ENCODE results near the gene LY6G5C. TPM values are rescaled to one million over a fixed set of nuclear protein-coding genes. Genes with fewer than 3 reads are reported as not detected.

Gene LY6G5C
- total RNA-seq, 4 donors from 2014 or later = 0.57 to 0.83 TPM; not detected in 2

DNA sequence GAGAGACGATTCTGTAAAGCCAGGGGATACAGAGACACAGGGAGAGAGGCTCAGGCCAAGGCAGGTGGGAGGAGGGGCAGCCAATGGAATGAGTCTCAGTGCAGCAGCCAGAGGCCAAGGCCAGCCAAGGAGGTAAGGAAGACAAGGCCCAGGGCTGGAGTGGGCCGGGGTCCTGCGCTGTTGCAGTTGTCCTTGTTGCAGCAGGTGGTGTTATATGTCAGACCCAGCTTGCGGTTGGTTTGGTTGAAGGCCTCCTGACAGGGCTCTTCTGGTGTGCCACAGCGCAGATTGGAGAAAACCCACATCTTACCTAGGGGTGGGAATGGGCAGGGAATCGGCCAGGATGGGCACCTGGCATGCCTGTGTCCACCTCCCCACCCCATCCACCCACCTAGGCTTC lies 38.1 kb upstream of the LY6G5C start:
- no peak for TF ChIP-seq POLR2A (IDR thresholded peaks at IDR 0.05)
- TF ChIP-seq, protein P1, sequence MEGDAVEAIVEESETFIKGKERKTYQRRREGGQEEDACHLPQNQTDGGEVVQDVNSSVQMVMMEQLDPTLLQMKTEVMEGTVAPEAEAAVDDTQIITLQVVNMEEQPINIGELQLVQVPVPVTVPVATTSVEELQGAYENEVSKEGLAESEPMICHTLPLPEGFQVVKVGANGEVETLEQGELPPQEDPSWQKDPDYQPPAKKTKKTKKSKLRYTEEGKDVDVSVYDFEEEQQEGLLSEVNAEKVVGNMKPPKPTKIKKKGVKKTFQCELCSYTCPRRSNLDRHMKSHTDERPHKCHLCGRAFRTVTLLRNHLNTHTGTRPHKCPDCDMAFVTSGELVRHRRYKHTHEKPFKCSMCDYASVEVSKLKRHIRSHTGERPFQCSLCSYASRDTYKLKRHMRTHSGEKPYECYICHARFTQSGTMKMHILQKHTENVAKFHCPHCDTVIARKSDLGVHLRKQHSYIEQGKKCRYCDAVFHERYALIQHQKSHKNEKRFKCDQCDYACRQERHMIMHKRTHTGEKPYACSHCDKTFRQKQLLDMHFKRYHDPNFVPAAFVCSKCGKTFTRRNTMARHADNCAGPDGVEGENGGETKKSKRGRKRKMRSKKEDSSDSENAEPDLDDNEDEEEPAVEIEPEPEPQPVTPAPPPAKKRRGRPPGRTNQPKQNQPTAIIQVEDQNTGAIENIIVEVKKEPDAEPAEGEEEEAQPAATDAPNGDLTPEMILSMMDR (IDR thresholded peaks at IDR 0.05) = no peak
- Histone ChIP-seq H3K27ac (peak overlapping the region; percentile 70 to 94 (median 83)), H3K27me3 (no peaks in the 10 kb centered on the region), H3K9me3 (no peaks in the 10 kb centered on the region), H3K4me1 (peaks cover 11 to 72% (median 21%) of the 10 kb centered on the region in 3 donors), H3K36me3 (no peaks in the 10 kb centered on the region), H3K4me3 (no peak overlapping the region)
- intact Hi-C loops (cut with DNase I) = no loop called here
- WGBS, 2 donors = 74 to 75% methylated on average over 6 of the region's 6 CpGs
- no peak for DNase-seq

DNA sequence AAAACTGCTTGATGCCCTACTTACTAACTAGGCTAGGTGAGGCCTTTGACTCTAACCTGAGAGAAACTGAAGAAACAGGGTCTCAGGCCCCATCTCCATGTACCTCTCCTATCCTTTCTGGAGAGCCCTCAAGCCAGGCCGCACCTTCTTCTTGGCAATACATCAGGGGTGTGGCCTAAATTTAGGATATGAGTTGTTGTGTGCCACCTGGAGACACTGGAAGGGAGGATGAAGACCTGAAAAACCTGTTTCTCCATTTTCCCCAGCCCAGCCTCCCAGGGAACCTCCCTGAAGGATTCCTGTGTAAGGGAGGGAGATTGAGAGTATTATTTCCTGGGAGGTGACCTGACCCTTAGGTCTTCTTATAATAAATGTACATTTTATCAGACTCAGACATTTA lies 37.4 kb upstream of the LY6G5C start:
- intact Hi-C loops (cut with DNase I) = no loop called here
- no peak for DNase-seq
- WGBS, 2 donors = 33 to 44% methylated on average over 1 of the region's 1 CpG
- Histone ChIP-seq H3K4me1 (peaks cover 11 to 80% (median 29%) of the 10 kb centered on the region in 3 donors), H3K4me3 (no peak overlapping the region), H3K9me3 (no peaks in the 10 kb centered on the region), H3K27me3 (no peaks in the 10 kb centered on the region), H3K36me3 (no peaks in the 10 kb centered on the region), H3K27ac (peak overlapping the region; percentile 78 to 94 (median 83))
- TF ChIP-seq, protein P1 (IDR thresholded peaks at IDR 0.05) = no peak
- no peak for TF ChIP-seq POLR2A (IDR thresholded peaks at IDR 0.05)

GRCh38 chr6:31717499-31718222 lies 36.8 kb upstream of the LY6G5C start:
- no peak overlapping the region for H3K4me3 ChIP-seq
- H3K27ac ChIP-seq = peak overlapping the region; percentile 78 to 94 (median 83)

DNA sequence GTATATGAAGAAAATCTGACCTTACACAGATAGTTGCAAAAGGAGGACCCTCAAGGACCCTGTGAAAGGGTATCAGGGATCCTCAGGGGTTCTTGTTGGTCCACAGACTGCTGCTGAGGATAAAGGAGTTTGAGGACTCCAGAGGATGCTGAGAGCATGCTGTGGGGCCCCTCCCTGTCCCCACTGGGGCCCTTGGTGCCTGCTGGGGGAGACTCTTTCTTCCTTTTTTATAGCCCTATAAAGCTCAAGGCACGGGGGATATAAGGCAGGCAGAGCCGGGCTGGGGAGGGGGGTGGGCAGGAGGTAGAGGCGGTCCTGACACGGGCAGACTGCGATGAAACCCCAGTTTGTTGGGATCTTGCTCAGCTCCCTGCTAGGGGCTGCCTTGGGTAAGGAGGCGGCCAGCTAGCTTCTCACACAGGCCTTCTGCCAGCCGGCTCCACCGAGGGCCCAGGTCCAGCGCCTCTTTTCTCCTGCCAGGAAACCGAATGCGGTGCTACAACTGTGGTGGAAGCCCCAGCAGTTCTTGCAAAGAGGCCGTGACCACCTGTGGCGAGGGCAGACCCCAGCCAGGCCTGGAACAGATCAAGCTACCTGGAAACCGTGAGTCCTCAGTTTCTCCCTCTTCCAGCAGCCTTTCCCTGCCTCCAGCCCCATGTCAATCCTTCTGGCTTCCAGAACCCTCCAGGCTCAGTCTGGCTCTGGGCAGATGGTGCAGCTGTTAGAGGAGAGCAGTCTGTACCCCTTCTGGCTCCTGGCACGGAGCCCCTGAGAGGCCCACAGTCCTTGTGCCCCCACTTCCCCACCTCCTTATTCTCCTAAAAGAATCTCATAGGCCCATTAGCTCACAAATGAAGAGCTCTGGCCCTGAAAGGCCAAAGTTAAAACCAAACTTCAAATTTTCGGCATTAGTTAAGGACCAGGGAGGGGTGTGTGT lies 34.4 kb upstream of the LY6G5C start, which contains the start of gene LY6G6D:
TSS of gene LY6G6D (plus strand) at position 327 of the 937 bp plus-strand sequence. CDS start at position 335, 8 bp downstream.
- 74 to 95% methylated on average over 4 of the region's 16 CpGs for WGBS, 2 donors
- H3K4me1 ChIP-seq = peaks cover 17 to 91% (median 51%) of the 10 kb centered on the region in 3 donors
- H3K9me3 ChIP-seq = no peaks in the 10 kb centered on the region
- H3K36me3 ChIP-seq = no peaks in the 10 kb centered on the region
- TF ChIP-seq POLR2A (IDR thresholded peaks at IDR 0.05) = no peak
- TF ChIP-seq, protein P1 (IDR thresholded peaks at IDR 0.05) = no peak
- H3K4me3 ChIP-seq = no peak within 1 kb of the TSS
- intact Hi-C loops (cut with DNase I) = no loop called here
- no peaks in the 10 kb centered on the region for H3K27me3 ChIP-seq
- H3K27ac ChIP-seq = peak within 1 kb of the TSS; percentile 9 to 84 (median 63)
- no peak for DNase-seq

More at GRCh38 chr6:31717499-31718222, 36.8 kb upstream of the LY6G5C start:
- Histone ChIP-seq H3K4me1 (peaks cover 11 to 86% (median 35%) of the 10 kb centered on the region in 3 donors), H3K36me3 (no peaks in the 10 kb centered on the region), H3K27me3 (no peaks in the 10 kb centered on the region), H3K9me3 (no peaks in the 10 kb centered on the region)
- intact Hi-C loops (cut with DNase I) = no loop called here
- no peak for DNase-seq
- TF ChIP-seq POLR2A (IDR thresholded peaks at IDR 0.05) = no peak
- TF ChIP-seq, protein P1 (IDR thresholded peaks at IDR 0.05) = peak in 3 of 6 experiments; percentile 6 to 48 (median 29)
- WGBS, 2 donors = 37 to 40% methylated on average over 6 to 10 of the region's 10 CpGs

Data from esophagus squamous epithelium (tissue), 5 donors.